Astrocyte (in vitro differentiated cells and primary cell): ENCODE measurements around the gene SKIC3. TPM values are rescaled to one million over a fixed set of nuclear protein-coding genes. Genes with fewer than 3 reads are reported as not detected.
A peak's percentile ranks its signal among the peaks of the same experiment; 100 is the strongest.

Experiments used
- DNase-seq: peaks from one replicate; pipeline ENCODE4 v3.0.0-alpha.2; 2010; ENCODE audit warnings: low read depth
- FAIRE-seq: peaks from 2 replicates; lab custom pipeline; 2011; peaks lifted over from hg19 to GRCh38; lab: Jason Lieb, UNC
- H2AFZ ChIP-seq: 2 replicates; pipeline ENCODE4 v1.6.0; 2012; ENCODE audit warnings: low read depth, low read length, inconsistent platforms
- H3K27ac ChIP-seq: 2 replicates; pipeline ENCODE4 v1.5.1; 2011; ENCODE audit warnings: low read depth, low read length, inconsistent platforms
- H3K27me3 ChIP-seq: 2 replicates; pipeline ENCODE4 v1.6.0; 2011; ENCODE audit warnings: low read length, inconsistent platforms; ENCODE audit not compliant: insufficient read depth
- H3K36me3 ChIP-seq: 2 replicates; pipeline ENCODE4 v1.5.1; 2011; ENCODE audit warnings: low read length, inconsistent platforms; ENCODE audit not compliant: insufficient read depth
- H3K4me1 ChIP-seq: 2 replicates; pipeline ENCODE4 v1.5.1; 2011; ENCODE audit warnings: low read length, inconsistent platforms; ENCODE audit not compliant: insufficient read depth
- H3K4me2 ChIP-seq: 2 replicates; pipeline ENCODE4 v1.6.0; 2012; ENCODE audit warnings: low read length, inconsistent platforms
- H3K4me3 ChIP-seq: 2 replicates; pipeline ENCODE4 v1.5.1; 2011; ENCODE audit warnings: low read depth, mild to moderate bottlenecking, low read length, inconsistent platforms; ENCODE audit not compliant: insufficient read depth
- H3K79me2 ChIP-seq: 2 replicates; pipeline ENCODE4 v1.6.0; 2012; ENCODE audit warnings: mild to moderate bottlenecking, low read length, inconsistent platforms; ENCODE audit not compliant: insufficient read depth
- H3K9ac ChIP-seq: 2 replicates; pipeline ENCODE4 v1.6.0; 2012; ENCODE audit warnings: mild to moderate bottlenecking, low read length, inconsistent platforms
- H3K9me3 ChIP-seq: 2 replicates; pipeline ENCODE4 v1.5.1; 2012; ENCODE audit warnings: low read depth, mild to moderate bottlenecking, low read length, inconsistent platforms; ENCODE audit not compliant: insufficient read depth
- H4K20me1 ChIP-seq: 2 replicates; pipeline ENCODE4 v1.6.0; 2012; ENCODE audit warnings: low read length, inconsistent platforms; ENCODE audit not compliant: insufficient read depth
- H3K27ac Mint-ChIP-seq: one replicate; pipeline ENCODE4 v1.8.0; 2021; ENCODE audit warnings: mild to moderate bottlenecking, mixed read lengths; ENCODE audit not compliant: unreplicated experiment
- H3K27me3 Mint-ChIP-seq: one replicate; pipeline ENCODE4 v1.8.0; 2021; ENCODE audit warnings: low read depth, mixed read lengths; ENCODE audit not compliant: unreplicated experiment
- H3K36me3 Mint-ChIP-seq: one replicate; pipeline ENCODE4 v1.8.0; 2021; ENCODE audit warnings: low read depth, mixed read lengths; ENCODE audit not compliant: unreplicated experiment
- H3K4me1 Mint-ChIP-seq: one replicate; pipeline ENCODE4 v1.8.0; 2021; ENCODE audit warnings: low read depth, mixed read lengths; ENCODE audit not compliant: unreplicated experiment
- H3K4me3 Mint-ChIP-seq: one replicate; pipeline ENCODE4 v1.8.0; 2021; ENCODE audit warnings: mild to moderate bottlenecking, moderate library complexity, mixed read lengths; ENCODE audit not compliant: unreplicated experiment
- H3K9me3 Mint-ChIP-seq: one replicate; pipeline ENCODE4 v1.8.0; 2021; ENCODE audit warnings: mild to moderate bottlenecking, mixed read lengths; ENCODE audit not compliant: unreplicated experiment
- EZH2 ChIP-seq: IDR thresholded peaks from 2 replicates; pipeline ENCODE4 v1.6.1; 2012; ENCODE audit warnings: mild to moderate bottlenecking, low read length, inconsistent platforms; ENCODE audit not compliant: insufficient read depth
- total RNA-seq: library from RNA; stranded (reverse); gene quantifications from 2 replicates; pipeline ENCODE4 v1.2.1, GENCODE V29; 2021
- TF ChIP-seq, protein P1 (sequence below): IDR thresholded peaks from 2 replicates; pipeline ENCODE4 v1.5.1; 2011; ENCODE audit warnings: low read depth, mild to moderate bottlenecking, inconsistent platforms, low read length, moderate library complexity; ENCODE audit not compliant: insufficient read depth

Gene SKIC3
- total RNA-seq, 1 donor from 2014 or later = 99.9 TPM

DNA sequence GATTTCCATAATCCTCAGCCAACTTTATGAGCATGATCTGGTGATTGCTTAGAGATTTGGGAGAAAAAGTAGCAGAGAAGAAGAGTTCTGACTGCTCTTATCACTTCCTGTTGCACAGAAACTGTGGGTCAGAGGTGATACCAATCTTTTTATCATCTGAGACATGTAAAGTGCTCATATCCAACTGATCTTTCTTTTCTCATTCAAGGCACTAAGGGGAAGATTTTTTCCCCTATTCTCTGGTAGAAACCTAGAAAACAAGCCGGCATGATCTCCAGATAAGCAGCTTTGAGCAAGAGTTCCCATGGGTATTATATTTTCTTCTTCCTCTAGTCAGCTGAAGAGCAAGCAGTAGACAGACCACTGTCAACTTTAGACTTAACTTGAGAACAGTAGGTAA, 36.1 kb upstream of the SKIC3 start:
- H3K27ac Mint-ChIP-seq = no peak overlapping the region
- Histone ChIP-seq H2AFZ (no peak overlapping the region), H3K9me3 (no peaks in the 10 kb centered on the region), H3K27me3 (no peaks in the 10 kb centered on the region), H4K20me1 (no peaks in the 10 kb centered on the region), H3K79me2 (no peaks in the 10 kb centered on the region), H3K36me3 (no peaks in the 10 kb centered on the region), H3K27ac (peak overlapping the region; percentile 46), H3K9ac (no peak overlapping the region), H3K4me1 (peaks cover 12% of the 10 kb centered on the region), H3K4me2 (peak overlapping the region; percentile 61), H3K4me3 (no peak overlapping the region)
- DNase-seq (no peak), FAIRE-seq (no peak)
- no peak for TF ChIP-seq EZH2
- TF ChIP-seq, protein P1, sequence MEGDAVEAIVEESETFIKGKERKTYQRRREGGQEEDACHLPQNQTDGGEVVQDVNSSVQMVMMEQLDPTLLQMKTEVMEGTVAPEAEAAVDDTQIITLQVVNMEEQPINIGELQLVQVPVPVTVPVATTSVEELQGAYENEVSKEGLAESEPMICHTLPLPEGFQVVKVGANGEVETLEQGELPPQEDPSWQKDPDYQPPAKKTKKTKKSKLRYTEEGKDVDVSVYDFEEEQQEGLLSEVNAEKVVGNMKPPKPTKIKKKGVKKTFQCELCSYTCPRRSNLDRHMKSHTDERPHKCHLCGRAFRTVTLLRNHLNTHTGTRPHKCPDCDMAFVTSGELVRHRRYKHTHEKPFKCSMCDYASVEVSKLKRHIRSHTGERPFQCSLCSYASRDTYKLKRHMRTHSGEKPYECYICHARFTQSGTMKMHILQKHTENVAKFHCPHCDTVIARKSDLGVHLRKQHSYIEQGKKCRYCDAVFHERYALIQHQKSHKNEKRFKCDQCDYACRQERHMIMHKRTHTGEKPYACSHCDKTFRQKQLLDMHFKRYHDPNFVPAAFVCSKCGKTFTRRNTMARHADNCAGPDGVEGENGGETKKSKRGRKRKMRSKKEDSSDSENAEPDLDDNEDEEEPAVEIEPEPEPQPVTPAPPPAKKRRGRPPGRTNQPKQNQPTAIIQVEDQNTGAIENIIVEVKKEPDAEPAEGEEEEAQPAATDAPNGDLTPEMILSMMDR = no peak
- peaks cover 16% of the 10 kb centered on the region for H3K4me1 Mint-ChIP-seq
- no peak overlapping the region for H3K4me3 Mint-ChIP-seq
- no peaks in the 10 kb centered on the region for H3K9me3 Mint-ChIP-seq
- H3K36me3 Mint-ChIP-seq = peaks cover 2% of the 10 kb centered on the region
- H3K27me3 Mint-ChIP-seq = no peaks in the 10 kb centered on the region

DNA sequence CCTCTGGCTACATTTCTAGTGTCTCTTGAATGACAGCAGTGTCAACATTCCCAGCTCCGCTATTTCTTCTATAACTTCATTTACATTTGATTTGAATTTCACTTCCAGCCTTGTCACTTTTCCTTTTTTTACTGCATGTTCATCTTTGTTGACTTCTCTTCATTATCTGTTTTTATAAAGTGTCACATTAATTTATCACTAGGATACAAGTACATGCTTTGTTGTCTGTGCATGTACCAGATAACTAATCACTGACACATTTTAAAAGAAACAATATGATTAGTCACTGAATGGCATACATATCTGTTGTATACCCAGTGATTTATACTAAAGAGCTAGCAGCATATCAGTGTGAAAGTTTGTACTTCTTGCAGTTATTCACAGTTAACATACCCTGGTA, 29.2 kb upstream of the SKIC3 start:
- no peaks in the 10 kb centered on the region for H3K79me2 ChIP-seq
- H4K20me1 ChIP-seq = no peaks in the 10 kb centered on the region
- no peak overlapping the region for H3K27ac Mint-ChIP-seq
- no peaks in the 10 kb centered on the region for H3K36me3 ChIP-seq
- no peak overlapping the region for H3K4me3 ChIP-seq
- no peak overlapping the region for H2AFZ ChIP-seq
- H3K4me1 ChIP-seq = no peaks in the 10 kb centered on the region
- no peaks in the 10 kb centered on the region for H3K27me3 ChIP-seq
- H3K27me3 Mint-ChIP-seq = no peaks in the 10 kb centered on the region
- H3K9ac ChIP-seq = no peak overlapping the region
- H3K9me3 ChIP-seq = no peaks in the 10 kb centered on the region
- no peak overlapping the region for H3K4me2 ChIP-seq
- DNase-seq (no peak), FAIRE-seq (no peak)
- no peaks in the 10 kb centered on the region for H3K4me1 Mint-ChIP-seq
- no peak for TF ChIP-seq EZH2
- H3K9me3 Mint-ChIP-seq = peaks cover 2% of the 10 kb centered on the region
- peaks cover 6% of the 10 kb centered on the region for H3K36me3 Mint-ChIP-seq
- H3K27ac ChIP-seq = no peak overlapping the region
- H3K4me3 Mint-ChIP-seq = no peak overlapping the region

DNA sequence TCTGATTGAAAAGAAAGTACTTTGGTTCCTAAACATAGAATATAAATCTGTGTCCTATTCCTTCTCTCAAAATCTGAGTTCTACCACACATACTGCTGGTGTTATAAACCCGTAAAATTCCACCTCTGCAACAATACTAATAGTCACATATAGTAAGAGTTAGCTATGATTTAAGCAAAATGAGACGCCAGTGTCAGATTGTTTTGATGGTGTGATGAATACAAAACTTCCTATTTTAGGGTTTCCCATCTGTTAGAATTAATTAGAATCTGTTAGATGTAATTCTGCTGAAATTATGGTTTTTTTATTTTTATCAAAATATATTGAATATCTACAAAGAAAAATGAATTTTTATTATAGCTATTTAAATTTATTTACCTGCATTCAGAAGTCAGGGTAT, 26.8 kb upstream of the SKIC3 start:
- H3K36me3 ChIP-seq = no peaks in the 10 kb centered on the region
- no peak overlapping the region for H3K27ac ChIP-seq
- no peak overlapping the region for H2AFZ ChIP-seq
- H3K79me2 ChIP-seq = no peaks in the 10 kb centered on the region
- DNase-seq = no peak
- H3K27ac Mint-ChIP-seq = no peak overlapping the region
- no peak overlapping the region for H3K4me3 Mint-ChIP-seq
- no peak overlapping the region for H3K9ac ChIP-seq
- peaks cover 5% of the 10 kb centered on the region for H3K36me3 Mint-ChIP-seq
- no peaks in the 10 kb centered on the region for H3K27me3 ChIP-seq
- H3K4me2 ChIP-seq = no peak overlapping the region
- H3K27me3 Mint-ChIP-seq = no peaks in the 10 kb centered on the region
- H4K20me1 ChIP-seq = no peaks in the 10 kb centered on the region
- TF ChIP-seq, protein P1 = no peak
- TF ChIP-seq EZH2 = no peak
- no peaks in the 10 kb centered on the region for H3K4me1 ChIP-seq
- H3K4me1 Mint-ChIP-seq = no peaks in the 10 kb centered on the region
- peaks cover 2% of the 10 kb centered on the region for H3K9me3 Mint-ChIP-seq
- no peak overlapping the region for H3K4me3 ChIP-seq
- FAIRE-seq = no peak
- no peaks in the 10 kb centered on the region for H3K9me3 ChIP-seq
